CD14-positive monocyte (primary cell): ENCODE data around the gene ATP5F1B. TPM values are rescaled to one million over a fixed set of nuclear protein-coding genes. Genes with fewer than 3 reads are reported as not detected.

Source experiments
- DNase-seq, 3 donors: peaks; one replicate each; pipeline ENCODE4 v3.0.0-alpha.2; 2011 to 2022
- H2AFZ ChIP-seq: 2 replicates; pipeline ENCODE4 v1.6.0; 2012; ENCODE audit warnings: mild to moderate bottlenecking, low read depth, low read length, inconsistent platforms; ENCODE audit not compliant: insufficient read depth, poor library complexity, severe bottlenecking
- H3K27ac ChIP-seq, 2 donors: 1 replicate in 1 of 2; 2 replicates in 1 of 2; pipeline ENCODE4 v1.5.1; 2012 to 2013; ENCODE audit warnings: low read length in 2 of 2, control low read depth in 1 of 2, inconsistent platforms in 1 of 2, low read depth in 1 of 2, mild to moderate bottlenecking in 1 of 2
- H3K27me3 ChIP-seq, 2 donors: one replicate each; pipeline versions ENCODE4 v1.6.0 to v1.6.1; 2011 to 2013; ENCODE audit warnings: low read length in 2 of 2; ENCODE audit not compliant: control insufficient read depth in 2 of 2, insufficient read depth in 2 of 2
- H3K36me3 ChIP-seq, 2 donors: replicated peaks in 1 of 2; 1 replicate in 1 of 2; 2 replicates in 1 of 2; pipeline versions ENCODE4 v1.5.1 to v1.6.1; 2012 to 2013; ENCODE audit warnings: low read length in 2 of 2, control low read depth in 1 of 2, inconsistent platforms in 1 of 2, mild to moderate bottlenecking in 1 of 2; ENCODE audit not compliant: insufficient read depth in 2 of 2, control insufficient read depth in 1 of 2
- H3K4me1 ChIP-seq, 2 donors: 1 replicate in 1 of 2; 2 replicates in 1 of 2; pipeline versions ENCODE4 v1.5.1 to v1.6.1; 2012 to 2013; ENCODE audit warnings: low read length in 2 of 2, control low read depth in 1 of 2, inconsistent platforms in 1 of 2, mild to moderate bottlenecking in 1 of 2, moderate library complexity in 1 of 2; ENCODE audit not compliant: insufficient read depth in 2 of 2, control insufficient read depth in 1 of 2
- H3K4me2 ChIP-seq: replicated peaks from 2 replicates; pipeline ENCODE3; 2012; ENCODE audit warnings: low read length, moderate library complexity, mild to moderate bottlenecking; ENCODE audit not compliant: poor library complexity, severe bottlenecking; ENCODE audit errors: extremely low read depth
- H3K4me3 ChIP-seq, 3 experiments: fragments of 200-600 bp in 1 of 3; sonication (generic) in 1 of 3; replicated peaks in 1 of 3; 1 replicate in 2 of 3; 2 replicates in 1 of 3; pipeline ENCODE4 v1.5.1; 2011 to 2013; ENCODE audit warnings: low read length in 3 of 3, mild to moderate bottlenecking in 3 of 3, control low read depth in 2 of 3, low read depth in 2 of 3, inconsistent platforms in 1 of 3, moderate library complexity in 1 of 3
- H3K79me2 ChIP-seq: 2 replicates; pipeline ENCODE4 v1.6.0; 2012; ENCODE audit warnings: mild to moderate bottlenecking, control low read depth, inconsistent platforms, low read length, moderate library complexity; ENCODE audit not compliant: insufficient read depth
- H3K9ac ChIP-seq: 2 replicates; pipeline ENCODE4 v1.6.0; 2017; ENCODE audit warnings: low read length, mild to moderate bottlenecking; ENCODE audit not compliant: insufficient read depth, poor library complexity, severe bottlenecking
- H3K9me3 ChIP-seq, 2 donors: replicated peaks in 1 of 2; 1 replicate in 1 of 2; 2 replicates in 1 of 2; pipeline versions ENCODE4 v1.5.1 to v1.6.1; 2012 to 2013; ENCODE audit warnings: low read length in 2 of 2, control low read depth in 1 of 2; ENCODE audit not compliant: control insufficient read depth in 1 of 2, insufficient read depth in 1 of 2
- H4K20me1 ChIP-seq: 2 replicates; pipeline ENCODE4 v1.6.0; 2012; ENCODE audit warnings: mild to moderate bottlenecking, low read length, control low read depth, moderate library complexity; ENCODE audit not compliant: insufficient read depth
- H3K27ac Mint-ChIP-seq, 7 donors: one replicate each; pipeline ENCODE4 v1.8.0; 2020; ENCODE audit warnings: mild to moderate bottlenecking in 7 of 7, mixed read lengths in 7 of 7, moderate library complexity in 6 of 7, inconsistent platforms in 2 of 7
- H3K27me3 Mint-ChIP-seq, 3 donors: one replicate each; pipeline ENCODE4 v1.8.0; 2021 to 2022; ENCODE audit warnings: low read depth in 3 of 3, mild to moderate bottlenecking in 3 of 3, mixed read lengths in 3 of 3, moderate library complexity in 3 of 3, inconsistent platforms in 1 of 3
- H3K36me3 Mint-ChIP-seq, 2 donors: one replicate each; pipeline ENCODE4 v1.8.0; 2020; ENCODE audit warnings: mixed read lengths in 2 of 2, inconsistent platforms in 1 of 2, mild to moderate bottlenecking in 1 of 2
- H3K4me1 Mint-ChIP-seq: one replicate; pipeline ENCODE4 v1.8.0; 2020; ENCODE audit warnings: mild to moderate bottlenecking, mixed read lengths
- H3K4me3 Mint-ChIP-seq, 2 donors: one replicate each; pipeline ENCODE4 v1.8.0; 2020; ENCODE audit warnings: mild to moderate bottlenecking in 2 of 2, mixed read lengths in 2 of 2, moderate library complexity in 1 of 2
- H3K9me3 Mint-ChIP-seq, 7 donors: one replicate each; pipeline ENCODE4 v1.8.0; 2020 to 2022; ENCODE audit warnings: mixed read lengths in 7 of 7, mild to moderate bottlenecking in 6 of 7, moderate library complexity in 6 of 7, inconsistent platforms in 2 of 7
- CTCF ChIP-seq: fragments of 200-600 bp; IDR thresholded peaks from one replicate; pipeline ENCODE4 v1.8.0; 2022; ENCODE audit warnings: antibody characterized with exemption, mild to moderate bottlenecking
- WGBS: methylation state at CpG from one replicate; pipeline ENCODE4 v1.1.5; 2013; ENCODE audit warnings: missing lambda C conversion rate; ENCODE audit not compliant: insufficient coverage; 5-methylcytosine and 5-hydroxymethylcytosine counted together
- intact Hi-C, 2 donors: fragments of 100-400 bp; cut with micrococcal nuclease; formaldehyde crosslinking; loops; one replicate each; pipeline versions ENCODE4 v1.15.0 to v1.15.1; 2023
- polyA plus RNA-seq, 3 donors: library from polyadenylated mRNA; depleted of rRNA in 1 of 3; unstranded in 2 of 3; stranded (reverse) in 1 of 3; fragments of 300-500 nt in 2 of 3; fragments of >200 nt in 1 of 3; fragmentation: Illumina TruSeq in 2 of 3; gene quantifications; 1 replicate in 2 of 3; 2 replicates in 1 of 3; pipeline ENCODE4 v1.2.3, GENCODE V29; 2012 to 2021
- small RNA-seq: library from RNA; depleted of rRNA; stranded (forward); fragments of <200 nt; gene quantifications from one replicate; pipeline ENCODE3, GENCODE V24; 2012; ENCODE audit warnings: low read depth; ENCODE audit not compliant: insufficient read length

Gene ATP5F1B
- polyA plus RNA-seq, 3 donors = 554 to 1,093 (median 1,038) TPM

GRCh38 chr12:56590237-56590830, 55.5 kb downstream of the ATP5F1B start:
- Histone ChIP-seq H3K27ac (no peak overlapping the region), H3K4me3 (no peak overlapping the region), H3K4me2 (no peak overlapping the region), H4K20me1 (peaks cover 8% of the 10 kb centered on the region), H3K79me2 (no peaks in the 10 kb centered on the region), H3K9ac (no peak overlapping the region), H3K4me1 (no peaks in the 10 kb centered on the region), H3K27me3 (no peaks in the 10 kb centered on the region), H3K36me3 (peaks cover 33 to 44% of the 10 kb centered on the region in 2 donors), H2AFZ (no peak overlapping the region), H3K9me3 (no peaks in the 10 kb centered on the region)
- Mint-ChIP-seq H3K4me1 (no peaks in the 10 kb centered on the region), H3K4me3 (no peak overlapping the region), H3K36me3 (peaks cover 41 to 43% of the 10 kb centered on the region in 2 donors), H3K27ac (peak overlapping the region in 2 of 7 donors; percentile 6 to 55), H3K27me3 (peaks cover 0 to 6% (median 1%) of the 10 kb centered on the region in 3 donors), H3K9me3 (no peaks in the 10 kb centered on the region)
- intact Hi-C loops = loop anchor here (5.0 kb wide), 1 partner anchor 78 kb away; no protein-coding TSS in a partner anchor
- TF ChIP-seq CTCF = peak; percentile 18
- DNase-seq = no peak
- WGBS = 76% methylated on average over 2 of the region's 3 CpGs

DNA sequence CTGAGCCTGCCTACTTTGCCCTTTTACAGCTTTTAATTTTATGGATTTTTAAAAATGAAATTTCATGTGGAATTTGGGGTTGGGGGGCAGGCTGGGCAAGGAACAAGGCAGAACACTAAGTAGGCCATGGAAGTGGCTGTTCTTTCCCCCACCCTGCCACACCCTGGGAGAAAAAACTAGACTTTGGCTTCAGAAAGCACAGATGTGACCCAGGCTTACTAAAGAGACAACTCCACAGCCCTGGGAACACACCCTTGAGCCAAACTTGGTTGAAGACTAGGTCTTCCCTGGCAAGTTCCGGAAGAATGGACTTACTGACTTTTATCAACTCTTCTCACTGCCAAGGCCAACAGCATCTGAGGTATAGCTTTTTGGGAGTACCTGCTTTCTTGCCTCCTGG, 56.0 kb downstream of the ATP5F1B start:
- Mint-ChIP-seq H3K36me3 (peaks cover 39 to 41% of the 10 kb centered on the region in 2 donors), H3K4me3 (no peak overlapping the region), H3K27ac (peak overlapping the region in 1 of 7 donors; percentile 82), H3K4me1 (no peaks in the 10 kb centered on the region), H3K9me3 (no peaks in the 10 kb centered on the region), H3K27me3 (peaks cover 0 to 6% (median 1%) of the 10 kb centered on the region in 3 donors)
- peaks cover 8% of the 10 kb centered on the region for H4K20me1 ChIP-seq
- no peak overlapping the region for H3K4me3 ChIP-seq
- peaks cover 33 to 44% of the 10 kb centered on the region in 2 donors for H3K36me3 ChIP-seq
- H3K9ac ChIP-seq = no peak overlapping the region
- no peak overlapping the region for H3K4me2 ChIP-seq
- no CpG with 5 or more reads among the region's 1 CpG for WGBS
- no peaks in the 10 kb centered on the region for H3K27me3 ChIP-seq
- H3K4me1 ChIP-seq = no peaks in the 10 kb centered on the region
- no peaks in the 10 kb centered on the region for H3K79me2 ChIP-seq
- DNase-seq = no peak
- no peak overlapping the region for H2AFZ ChIP-seq
- no peak for TF ChIP-seq CTCF
- no peaks in the 10 kb centered on the region for H3K9me3 ChIP-seq
- intact Hi-C loops = loop anchor here (5.0 kb wide), 1 partner anchor 77 kb away; no protein-coding TSS in a partner anchor
- no peak overlapping the region for H3K27ac ChIP-seq

Small RNA genes within 50 kb of the gene (small RNA-seq; reads per million reads assigned to genes)
- gene RN7SL809P (not detected), gene RNU6-343P (not detected), gene SNORD59A (59,193 reads per million, percentile 100 among the genes with 10 or more reads in this experiment)

Other genes starting within 250 kb of the ATP5F1B start
- gene TIMELESS, start 196.6 kb downstream of the ATP5F1B start, polyA plus RNA-seq = 1 to 10 TPM; 1.5 to 2.3 (median 1.5) TPM
- not detected for gene MIP, start 191.3 kb downstream of the ATP5F1B start, polyA plus RNA-seq
- 1 to 10 TPM; 1.3 to 2.1 (median 1.4) TPM for gene SPRYD4, start 177.4 kb downstream of the ATP5F1B start, polyA plus RNA-seq
- gene GLS2, start 157.8 kb downstream of the ATP5F1B start, polyA plus RNA-seq = under 1 TPM in 1 of 3 donors, not detected in 2; 0.04 TPM
- gene RBMS2, start 124.2 kb downstream of the ATP5F1B start, polyA plus RNA-seq = 1 to 10 TPM; 5.1 to 8.2 (median 6.5) TPM
- gene BAZ2A, start 15.7 kb downstream of the ATP5F1B start, polyA plus RNA-seq = 10 to 100 TPM in 2 of 3 donors, 1 to 10 TPM in 1; 8.9 to 86.0 (median 21.1) TPM
- gene PTGES3, start 42.3 kb upstream of the ATP5F1B start, polyA plus RNA-seq = 100 to 1,000 TPM in 2 of 3 donors, 10 to 100 TPM in 1; 46.1 to 232 (median 187) TPM
- gene NACA, start 79.3 kb upstream of the ATP5F1B start, polyA plus RNA-seq = 1,000 to 10,000 TPM in 1 of 3 donors, 100 to 1,000 TPM in 2; 797 to 1,102 (median 937) TPM
- 1 to 10 TPM; 3.6 to 6.3 (median 5.6) TPM for gene PRIM1, start 106.3 kb upstream of the ATP5F1B start, polyA plus RNA-seq
- under 1 TPM in 1 of 3 donors, not detected in 2; 0.12 TPM for gene HSD17B6, start 117.3 kb upstream of the ATP5F1B start, polyA plus RNA-seq